Aorta (tissue), 5 donors: ENCODE measurements around the gene GSTO2. TPM values are rescaled to one million over a fixed set of nuclear protein-coding genes. Genes with fewer than 3 reads are reported as not detected.

ENCODE experiments used
- ATAC-seq: fragments of 200-7000 bp; cut with Tn5 transposase; one replicate; pipeline ENCODE4 v1.9.1; 2022; ENCODE audit warnings: moderate library complexity; ENCODE audit not compliant: low FRiP score
- DNase-seq, 2 donors: peaks; one replicate each; pipeline ENCODE4 v3.0.0-alpha.2; 2020
- H3K27ac ChIP-seq, 2 donors: one replicate each; pipeline ENCODE4 v1.5.1; 2013; ENCODE audit warnings: low read length in 2 of 2, mild to moderate bottlenecking in 2 of 2, moderate library complexity in 2 of 2, control low read depth in 1 of 2, inconsistent platforms in 1 of 2, low read depth in 1 of 2
- H3K27me3 ChIP-seq, 2 donors: one replicate each; pipeline ENCODE4 v1.6.1; 2013; ENCODE audit warnings: control low read depth in 1 of 2, low read length in 1 of 2, mild to moderate bottlenecking in 1 of 2, moderate library complexity in 1 of 2; ENCODE audit not compliant: insufficient read depth in 2 of 2, control insufficient read depth in 1 of 2
- H3K36me3 ChIP-seq, 2 donors: one replicate each; pipeline ENCODE4 v1.6.1; 2013; ENCODE audit warnings: control low read depth in 1 of 2, low read length in 1 of 2, mild to moderate bottlenecking in 1 of 2; ENCODE audit not compliant: insufficient read depth in 2 of 2, control insufficient read depth in 1 of 2
- H3K4me1 ChIP-seq, 2 donors: one replicate each; pipeline ENCODE4 v1.6.1; 2013; ENCODE audit warnings: low read length in 2 of 2, control low read depth in 1 of 2, mild to moderate bottlenecking in 1 of 2, moderate library complexity in 1 of 2; ENCODE audit not compliant: insufficient read depth in 2 of 2, control insufficient read depth in 1 of 2
- H3K4me3 ChIP-seq, 2 donors: one replicate each; pipeline ENCODE4 v1.5.1; 2013; ENCODE audit warnings: low read length in 2 of 2, control low read depth in 1 of 2, mild to moderate bottlenecking in 1 of 2
- H3K9me3 ChIP-seq: one replicate; pipeline ENCODE4 v1.6.1; 2013; ENCODE audit warnings: mild to moderate bottlenecking, low read length; ENCODE audit not compliant: control insufficient read depth
- WGBS, 2 donors: extraction: QIAGEN DNeasy Blood & Tissue Kit; methylation state at CpG; one replicate each; pipeline ENCODE4 v1.1.7; 2013; 5-methylcytosine and 5-hydroxymethylcytosine counted together
- intact Hi-C, 2 donors: fragments of 100-400 bp; cut with DNase I; formaldehyde crosslinking; loops; one replicate each; pipeline versions ENCODE4 v1.14.2 to v1.15.0; 2022
- polyA plus RNA-seq, 2 donors: library from polyadenylated mRNA; stranded (reverse); fragments of 200-250 nt; gene quantifications; one replicate each; pipeline ENCODE4 v1.2.3, GENCODE V29; 2013
- total RNA-seq, 2 donors: library from RNA; stranded (reverse); fragmentation: NEBNext Ultra II Directional; extraction: Animal tissue kit (Norgen Biotek cat#: 25700); gene quantifications; one replicate each; pipeline ENCODE4 v1.2.1, GENCODE V29; 2021
- donor health status: healthy with polysubstance abuse.
- donor health status: Bipolar disorder and iron deficiency.
- donor health status: DM: no; HTN: no; CAD: no.
- donor health status: DM: no; HTN: no; CAD: no.
- donor health status: DM: yes; HTN: yes; CAD: no.

GSTO2 gene
- total and polyA plus RNA-seq, 4 donors, result 1.7 to 4.3 (median 3.5) TPM

GRCh38 chr10:104329735-104330134 is 60.8 kb downstream of the GSTO2 start:
- intact Hi-C loops, result no loop called here
- ATAC-seq (no peak), DNase-seq (peak in 1 of 2 donors; percentile 48)
- no peaks in the 10 kb centered on the region for H3K9me3 ChIP-seq
- H3K27ac ChIP-seq, result peak overlapping the region; percentile 64 to 65
- 6 to 16% methylated on average over 3 of the region's 3 CpGs for WGBS, 2 donors
- H3K4me1 ChIP-seq, result peaks cover 2 to 6% of the 10 kb centered on the region in 2 donors
- H3K4me3 ChIP-seq, result no peak overlapping the region
- H3K27me3 ChIP-seq, result no peaks in the 10 kb centered on the region
- H3K36me3 ChIP-seq, result no peaks in the 10 kb centered on the region

DNA sequence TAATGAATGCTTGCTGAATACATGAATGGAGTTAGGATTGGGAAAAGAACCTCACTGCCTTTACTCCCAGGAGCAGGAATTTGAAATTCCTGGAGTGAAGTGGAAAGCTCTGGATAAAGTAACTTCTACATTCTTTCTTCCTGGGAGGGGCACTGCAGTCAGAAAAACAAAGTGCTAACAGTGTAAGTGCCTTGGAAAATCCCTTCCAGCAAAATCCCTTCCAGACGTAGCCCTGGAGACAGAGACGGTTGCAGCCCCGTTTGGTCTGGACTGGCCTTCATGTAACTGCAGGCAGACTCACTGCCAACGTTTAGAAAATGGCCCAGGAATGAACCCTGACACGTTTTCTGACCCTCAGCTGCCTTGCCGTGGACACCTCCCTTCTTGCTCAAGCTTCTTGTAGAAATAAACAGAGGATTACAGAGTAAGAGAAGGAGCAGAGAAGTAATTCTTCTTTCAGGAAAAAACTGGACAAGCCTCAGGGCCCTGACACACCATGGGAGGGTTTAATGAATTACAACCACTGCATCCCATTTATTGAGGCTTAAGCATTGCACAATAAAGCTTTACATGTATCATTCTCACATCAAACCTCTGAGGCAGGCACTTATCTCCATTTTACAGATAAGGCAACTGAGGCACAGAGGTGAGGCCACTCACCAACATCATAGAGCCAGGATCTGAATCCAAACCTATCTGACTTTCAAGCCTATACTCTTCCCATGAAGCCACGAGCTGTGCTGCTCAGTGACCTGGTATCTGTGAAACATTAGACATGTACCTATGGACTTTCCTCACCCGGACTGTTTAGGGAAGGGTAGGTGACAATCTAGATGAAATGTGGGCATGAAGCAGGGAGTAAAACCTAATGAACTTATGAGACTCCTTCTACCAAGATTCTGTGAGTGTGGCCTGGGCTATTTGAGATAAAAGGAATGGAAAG is 61.5 kb downstream of the GSTO2 start:
- DNase-seq (peak in 1 of 2 donors; percentile 79), ATAC-seq (peak; percentile 71)
- Histone ChIP-seq H3K27ac (peak overlapping the region; percentile 64 to 65), H3K27me3 (no peaks in the 10 kb centered on the region), H3K36me3 (no peaks in the 10 kb centered on the region), H3K4me3 (no peak overlapping the region), H3K9me3 (no peaks in the 10 kb centered on the region), H3K4me1 (peaks cover 2 to 6% of the 10 kb centered on the region in 2 donors)
- intact Hi-C loops, result no loop called here
- WGBS, 2 donors, result 11 to 13% methylated on average over 8 of the region's 8 CpGs

DNA sequence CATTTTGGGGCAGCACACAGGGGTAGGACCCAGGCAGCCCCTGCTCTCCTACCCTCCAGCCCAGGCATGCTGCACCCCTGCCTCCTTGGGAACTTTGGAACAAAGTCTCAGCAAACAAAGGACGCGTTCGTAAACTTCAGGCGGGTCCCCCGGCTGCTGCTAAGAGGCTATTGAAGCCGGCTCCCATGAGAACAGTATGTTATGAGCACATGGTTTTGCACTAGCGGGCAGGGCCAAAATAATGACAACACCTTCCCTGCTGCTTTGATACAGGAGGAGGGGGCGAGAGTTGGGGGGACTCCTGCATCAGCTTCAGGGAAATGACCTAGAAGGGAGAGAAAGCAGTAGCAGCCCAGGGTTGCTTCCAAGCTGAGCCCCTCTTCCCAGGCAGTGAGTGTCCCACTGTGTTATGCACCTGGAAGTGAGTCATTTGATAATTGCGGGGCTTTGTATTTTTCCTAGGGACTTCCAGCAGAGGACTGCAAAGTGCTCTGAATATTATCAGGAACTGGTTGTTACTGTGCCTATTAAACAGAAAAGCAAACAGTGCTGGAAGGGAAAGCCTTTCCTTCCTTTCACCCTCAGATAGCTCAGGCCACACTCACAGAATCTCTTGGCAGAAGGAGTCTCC is 62.3 kb downstream of the GSTO2 start:
- DNase-seq (no peak), ATAC-seq (no peak)
- intact Hi-C loops, result no loop called here
- H3K27me3 ChIP-seq, result no peaks in the 10 kb centered on the region
- no peak overlapping the region for H3K4me3 ChIP-seq
- 2 to 3% methylated on average over 9 of the region's 9 CpGs for WGBS, 2 donors
- H3K36me3 ChIP-seq, result no peaks in the 10 kb centered on the region
- peak overlapping the region; percentile 9 to 65 for H3K27ac ChIP-seq
- peaks cover 2 to 6% of the 10 kb centered on the region in 2 donors for H3K4me1 ChIP-seq
- H3K9me3 ChIP-seq, result no peaks in the 10 kb centered on the region

DNA sequence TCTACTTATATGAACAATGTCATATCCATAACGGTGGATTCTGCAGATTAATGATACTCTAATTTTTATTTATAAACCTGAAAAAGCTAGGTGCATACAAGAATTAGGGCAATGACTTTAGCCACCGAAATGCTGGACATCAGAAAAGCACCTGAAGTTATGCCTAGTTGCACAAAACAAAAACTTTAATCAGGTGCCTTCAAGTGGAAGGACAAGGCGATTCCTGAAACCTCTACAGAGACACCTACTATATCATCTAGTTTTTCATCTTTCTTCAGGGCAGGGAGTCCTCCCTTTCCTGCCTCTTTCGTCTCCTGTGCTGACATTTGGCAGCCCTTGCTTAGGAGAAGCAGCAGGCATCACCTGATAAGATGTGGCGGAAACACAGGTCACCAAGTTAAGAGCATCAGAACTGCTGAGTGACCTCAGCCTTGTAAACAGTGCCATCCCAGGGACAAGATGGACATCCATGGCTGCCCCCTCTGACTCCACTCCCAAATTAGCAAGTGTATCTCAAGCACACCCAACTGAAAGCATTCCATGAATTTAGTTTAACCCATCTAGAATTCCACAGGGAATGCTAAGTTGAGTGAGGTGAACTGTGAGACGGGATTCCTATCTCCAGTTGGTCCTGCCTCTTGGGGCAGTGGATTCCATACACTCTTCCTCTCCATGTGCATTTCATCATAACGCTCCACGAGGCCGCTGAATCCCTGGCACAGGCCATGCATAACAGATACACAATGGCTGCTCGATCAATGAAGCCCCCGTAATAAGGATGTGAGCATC is 63.5 kb downstream of the GSTO2 start:
- 81 to 84% methylated on average over 11 of the region's 11 CpGs for WGBS, 2 donors
- ATAC-seq (no peak), DNase-seq (no peak)
- intact Hi-C loops, result no loop called here
- no peaks in the 10 kb centered on the region for H3K36me3 ChIP-seq
- no peak overlapping the region for H3K4me3 ChIP-seq
- H3K27ac ChIP-seq, result peak overlapping the region in 1 of 2 donors; percentile 12
- H3K4me1 ChIP-seq, result peaks cover 2 to 6% of the 10 kb centered on the region in 2 donors
- no peaks in the 10 kb centered on the region for H3K27me3 ChIP-seq
- no peaks in the 10 kb centered on the region for H3K9me3 ChIP-seq

DNA sequence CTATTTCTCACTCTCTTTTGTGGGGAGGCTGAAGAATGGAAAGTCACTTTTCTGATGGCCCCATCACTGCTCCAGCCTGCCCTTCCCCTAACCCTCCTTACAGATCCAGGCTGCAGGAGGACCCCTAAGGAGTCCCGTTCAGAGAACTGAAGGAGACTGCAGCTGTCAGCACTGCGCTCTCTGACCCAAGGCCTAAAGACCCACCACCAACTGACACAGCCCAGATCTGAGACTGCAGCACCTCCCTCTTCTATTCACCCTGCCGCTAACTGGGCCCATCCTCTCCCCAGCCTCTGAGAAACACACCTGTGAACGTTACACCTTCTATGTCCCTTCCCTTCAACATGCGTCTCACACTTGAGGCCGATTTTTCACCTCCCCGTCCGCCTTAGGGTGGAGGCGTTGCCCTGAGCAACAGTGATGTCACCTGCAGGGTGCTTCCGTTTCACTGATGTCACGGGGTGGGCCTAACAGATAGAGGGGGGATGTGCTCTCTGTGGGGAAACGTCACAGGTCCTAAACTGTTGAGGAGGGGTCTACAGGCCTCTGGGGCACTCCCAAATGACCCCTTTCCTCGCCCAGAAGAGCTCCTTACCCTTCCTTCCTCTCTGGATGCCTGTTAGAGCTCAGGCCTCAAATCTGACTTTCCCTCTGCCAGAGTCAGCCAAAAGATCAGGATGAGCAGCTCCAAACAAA is 64.2 kb downstream of the GSTO2 start:
- Histone ChIP-seq H3K9me3 (no peaks in the 10 kb centered on the region), H3K4me1 (peaks cover 0 to 2% of the 10 kb centered on the region in 2 donors), H3K36me3 (no peaks in the 10 kb centered on the region), H3K27ac (no peak overlapping the region), H3K27me3 (no peaks in the 10 kb centered on the region), H3K4me3 (no peak overlapping the region)
- WGBS, 2 donors, result 82 to 84% methylated on average over 13 of the region's 13 CpGs
- intact Hi-C loops, result no loop called here
- ATAC-seq (no peak), DNase-seq (no peak)

DNA sequence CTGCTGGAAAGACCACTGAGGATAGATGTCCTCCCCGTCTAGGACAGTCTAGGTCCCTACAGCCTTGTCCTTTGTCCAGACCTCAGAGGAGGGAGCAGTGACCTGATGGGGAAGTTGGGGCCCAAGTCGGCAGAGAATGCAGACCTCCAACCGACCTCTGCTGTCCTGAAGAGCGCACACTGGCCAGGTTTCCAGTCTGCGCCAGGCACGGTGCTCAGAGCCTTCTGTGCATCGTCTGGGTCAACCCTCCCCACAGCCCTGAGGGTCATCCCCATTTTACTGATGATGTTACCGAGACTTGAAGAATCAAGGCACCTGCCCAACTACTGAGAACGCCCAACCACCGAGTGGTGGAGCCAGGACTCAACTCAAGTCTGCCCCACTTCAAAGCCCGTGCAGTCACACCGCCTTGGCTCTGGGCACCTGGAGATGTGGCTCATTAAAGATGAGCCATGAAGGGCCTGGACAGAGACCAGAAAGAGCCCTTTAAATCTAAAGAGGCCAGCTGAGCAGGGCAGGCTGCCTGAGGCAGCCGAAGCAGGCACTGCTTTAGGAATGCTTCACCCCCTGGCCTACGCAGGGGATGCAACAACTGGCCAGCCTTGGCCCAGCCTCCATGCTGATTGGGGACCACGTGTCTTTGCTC is 64.9 kb downstream of the GSTO2 start:
- no peaks in the 10 kb centered on the region for H3K36me3 ChIP-seq
- 70% methylated on average over 15 of the region's 15 CpGs for WGBS, 2 donors
- H3K9me3 ChIP-seq, result no peaks in the 10 kb centered on the region
- H3K4me1 ChIP-seq, result peaks cover 0 to 2% of the 10 kb centered on the region in 2 donors
- DNase-seq, result no peak
- H3K4me3 ChIP-seq, result no peak overlapping the region
- ATAC-seq, result no peak
- H3K27ac ChIP-seq, result no peak overlapping the region
- no peaks in the 10 kb centered on the region for H3K27me3 ChIP-seq
- intact Hi-C loops, result no loop called here

DNA sequence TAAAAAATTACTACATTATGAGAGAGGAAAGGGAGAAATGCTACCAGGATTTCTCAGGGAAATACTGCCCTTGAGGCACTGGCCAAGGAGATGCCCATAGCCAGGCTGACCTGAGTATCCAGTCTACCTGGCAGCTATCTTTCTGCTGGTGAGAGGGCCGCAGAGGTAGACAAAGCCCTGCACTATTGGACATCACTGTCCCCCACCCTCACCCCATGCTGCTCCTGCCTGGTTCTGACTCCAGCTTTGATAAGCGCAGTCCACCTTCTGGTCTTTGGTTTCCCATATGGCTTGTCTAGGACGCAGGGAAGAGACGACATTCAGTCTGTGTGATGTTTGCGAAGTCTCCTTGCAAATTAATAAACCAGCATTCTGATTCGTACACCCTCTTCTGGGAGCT is 65.6 kb downstream of the GSTO2 start:
- Histone ChIP-seq H3K27ac (no peak overlapping the region), H3K36me3 (no peaks in the 10 kb centered on the region), H3K4me1 (peaks cover 0 to 2% of the 10 kb centered on the region in 2 donors), H3K4me3 (no peak overlapping the region), H3K27me3 (no peaks in the 10 kb centered on the region), H3K9me3 (no peaks in the 10 kb centered on the region)
- intact Hi-C loops, result no loop called here
- DNase-seq (no peak), ATAC-seq (no peak)
- WGBS, 2 donors, result 92 to 94% methylated on average over 6 of the region's 6 CpGs
